Smooth muscle cell (in vitro differentiated cells): ENCODE results near the gene GSDME. TPM values are rescaled to one million over a fixed set of nuclear protein-coding genes. Genes with fewer than 3 reads are reported as not detected.

Experiments used
- DNase-seq: peaks from one replicate; lab custom pipeline; 2025; ENCODE audit not compliant: unreplicated experiment; lab: John Stamatoyannopoulos, UW
- H2AFZ ChIP-seq: fragments of 200-600 bp; sonication (generic); 2 replicates; pipeline ENCODE4 v1.6.0; 2016; ENCODE audit warnings: antibody characterized with exemption, low read depth, mild to moderate bottlenecking
- H3F3A ChIP-seq: fragments of 200-600 bp; sonication (generic); 2 replicates; pipeline ENCODE4 v1.6.0; 2017; ENCODE audit warnings: antibody characterized with exemption, low read depth
- H3K27ac ChIP-seq: fragments of 200-600 bp; sonication (generic); 2 replicates; pipeline ENCODE4 v1.5.1; 2016; ENCODE audit warnings: low read depth, mild to moderate bottlenecking
- H3K27me3 ChIP-seq: fragments of 200-600 bp; sonication (generic); 2 replicates; pipeline ENCODE4 v1.6.1; 2016; ENCODE audit warnings: low read depth, mild to moderate bottlenecking
- H3K36me3 ChIP-seq: fragments of 200-600 bp; sonication (generic); 2 replicates; pipeline ENCODE4 v1.5.1; 2016; ENCODE audit warnings: low read depth
- H3K4me1 ChIP-seq: fragments of 200-600 bp; sonication (generic); 2 replicates; pipeline ENCODE4 v1.5.1; 2016; ENCODE audit warnings: low read depth
- H3K4me2 ChIP-seq: fragments of 200-600 bp; sonication (generic); 2 replicates; pipeline ENCODE4 v1.6.0; 2016; ENCODE audit warnings: mild to moderate bottlenecking
- H3K4me3 ChIP-seq: fragments of 200-600 bp; sonication (generic); 2 replicates; pipeline ENCODE4 v1.5.1; 2016; ENCODE audit warnings: mild to moderate bottlenecking
- H3K79me2 ChIP-seq: fragments of 200-600 bp; sonication (generic); 2 replicates; pipeline ENCODE4 v1.6.0; 2016; ENCODE audit warnings: low read depth, mild to moderate bottlenecking
- H3K9ac ChIP-seq: fragments of 200-600 bp; sonication (generic); 2 replicates; pipeline ENCODE4 v1.6.0; 2016; ENCODE audit warnings: low read depth
- H3K9me3 ChIP-seq: fragments of 200-600 bp; sonication (generic); replicated peaks from 2 replicates; pipeline ENCODE4 v1.5.1; 2016; ENCODE audit warnings: low read depth
- H4K20me1 ChIP-seq: fragments of 200-600 bp; sonication (generic); 2 replicates; pipeline ENCODE4 v1.6.0; 2016; ENCODE audit warnings: low read depth
- CTCF ChIP-seq: fragments of 200-600 bp; sonication (generic); IDR thresholded peaks from 2 replicates; pipeline ENCODE4 v1.5.1; 2017; ENCODE audit warnings: borderline replicate concordance, mild to moderate bottlenecking, antibody characterized with exemption; ENCODE audit not compliant: insufficient read depth, poor library complexity, severe bottlenecking
- WGBS: methylation state at CpG from one replicate; pipeline ENCODE4 v1.1.7; 2016; ENCODE audit warnings: low lambda C conversion rate; 5-methylcytosine and 5-hydroxymethylcytosine counted together
- polyA plus RNA-seq: library from polyadenylated mRNA; unstranded; fragments of >200 nt; fragmentation: Nextera tagmentation; extraction: Ambion mirVana; gene quantifications from 2 replicates; pipeline ENCODE4 v1.2.1, GENCODE V29; 2016
- total RNA-seq: library from RNA; depleted of rRNA; stranded (reverse); fragments of >200 nt; gene quantifications from 2 replicates; pipeline ENCODE4 v1.2.3, GENCODE V29; 2014

GSDME gene
- total and polyA plus RNA-seq, 2 experiments from 2014 or later: 14.8 to 19.6 TPM

DNA sequence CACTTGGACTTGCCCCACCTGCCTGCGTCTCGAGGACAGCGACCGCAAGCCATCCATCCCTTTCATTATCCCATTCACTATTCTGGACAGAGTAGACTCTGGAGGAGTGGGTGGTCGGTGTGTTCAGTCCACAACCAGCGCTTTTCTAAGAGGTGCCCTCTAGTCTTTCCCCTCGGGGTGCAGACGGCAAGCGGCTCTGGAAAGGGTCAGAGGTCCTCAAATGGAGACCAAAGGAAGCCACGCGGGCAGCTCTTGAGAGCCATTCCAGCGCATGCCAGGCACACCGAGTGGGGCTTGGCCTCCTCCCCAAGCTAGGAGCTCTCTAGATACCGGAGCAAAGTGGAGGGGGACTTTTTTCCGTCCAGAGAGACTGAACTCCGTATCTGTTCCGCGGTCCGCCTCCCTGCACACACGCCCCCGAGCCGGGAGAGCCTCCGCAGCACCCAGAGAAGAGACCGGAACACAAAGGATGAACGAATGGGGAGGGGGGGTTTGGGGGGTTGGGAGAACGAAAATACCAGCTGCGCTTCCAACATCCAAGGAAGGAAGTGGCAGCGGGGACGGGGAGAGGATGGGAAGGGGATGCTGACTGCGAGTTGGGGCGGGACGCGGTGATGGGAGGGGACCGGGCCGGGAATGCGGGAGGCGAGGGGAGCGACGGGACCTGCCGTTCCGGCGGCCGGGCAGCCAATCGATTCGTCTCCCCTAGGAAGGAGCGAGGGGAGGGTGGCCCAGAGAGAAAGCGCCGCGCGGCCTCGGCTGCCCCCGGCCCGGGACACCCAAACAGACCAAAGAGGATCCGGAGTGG, 515 bp downstream of the GSDME start:
- H4K20me1 ChIP-seq: no peaks in the 10 kb centered on the region
- H3K4me2 ChIP-seq: peak overlapping the region; percentile 94
- WGBS: 8% methylated on average over 38 of the region's 54 CpGs
- DNase-seq: peak; percentile 52
- peaks cover 12% of the 10 kb centered on the region for H3K4me1 ChIP-seq
- peak overlapping the region; percentile 80 for H3K4me3 ChIP-seq
- H3K9ac ChIP-seq: no peak overlapping the region
- peak overlapping the region; percentile 92 for H2AFZ ChIP-seq
- TF ChIP-seq CTCF: no peak
- H3F3A ChIP-seq: no peaks in the 10 kb centered on the region
- H3K27me3 ChIP-seq: no peaks in the 10 kb centered on the region
- H3K9me3 ChIP-seq: no peaks in the 10 kb centered on the region
- no peaks in the 10 kb centered on the region for H3K36me3 ChIP-seq
- peak overlapping the region; percentile 61 for H3K27ac ChIP-seq
- H3K79me2 ChIP-seq: no peaks in the 10 kb centered on the region

- H3K4me3 ChIP-seq: peak overlapping the region; percentile 80
- H2AFZ ChIP-seq: no peak overlapping the region
- H3K9ac ChIP-seq: no peak overlapping the region
- no peak for DNase-seq
- 81% methylated on average over 12 of the region's 12 CpGs for WGBS
- no peaks in the 10 kb centered on the region for H3K79me2 ChIP-seq
- H3K27me3 ChIP-seq: no peaks in the 10 kb centered on the region
- H4K20me1 ChIP-seq: no peaks in the 10 kb centered on the region
- H3K36me3 ChIP-seq: no peaks in the 10 kb centered on the region
- H3F3A ChIP-seq: no peaks in the 10 kb centered on the region
- TF ChIP-seq CTCF: no peak
- peak overlapping the region; percentile 61 for H3K27ac ChIP-seq
- H3K4me1 ChIP-seq: peaks cover 12% of the 10 kb centered on the region
- H3K4me2 ChIP-seq: peak overlapping the region; percentile 94
- H3K9me3 ChIP-seq: no peaks in the 10 kb centered on the region
Measured at GRCh38 chr7:24755541-24756407, 1.5 kb downstream of the GSDME start.

DNA sequence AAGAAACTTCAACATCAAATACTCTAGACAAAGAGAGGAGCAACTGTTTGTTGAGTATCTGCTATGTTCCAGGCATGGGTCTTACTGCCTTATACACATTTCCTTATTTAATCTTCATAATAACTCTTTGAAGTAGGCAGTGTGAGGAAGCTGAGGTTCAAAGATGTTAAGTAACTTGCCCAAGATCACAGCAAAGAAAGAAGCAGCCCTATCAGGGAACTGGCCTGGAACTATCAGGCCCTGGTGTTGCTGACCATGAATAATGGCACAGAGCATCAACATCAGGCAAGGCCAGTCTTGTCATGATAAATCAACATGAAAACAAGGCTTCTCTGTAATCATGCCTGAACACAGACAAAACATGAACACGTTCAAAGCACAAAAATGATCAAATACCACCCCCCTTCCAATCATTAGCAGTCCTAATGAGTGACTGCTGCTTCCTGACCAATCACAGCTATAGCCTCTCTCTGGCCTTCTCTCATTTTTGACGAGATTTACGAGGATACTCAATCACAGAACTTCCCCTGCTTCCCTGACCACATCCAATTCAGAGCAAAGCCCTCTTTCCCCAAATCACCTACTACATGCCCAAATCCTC, 2.3 kb downstream of the GSDME start:
- Histone ChIP-seq H3K9ac (no peak overlapping the region), H2AFZ (no peak overlapping the region), H3K9me3 (no peaks in the 10 kb centered on the region), H3K4me1 (peaks cover 12% of the 10 kb centered on the region), H4K20me1 (no peaks in the 10 kb centered on the region), H3K79me2 (no peaks in the 10 kb centered on the region), H3F3A (no peaks in the 10 kb centered on the region), H3K4me3 (no peak overlapping the region), H3K36me3 (no peaks in the 10 kb centered on the region), H3K27me3 (no peaks in the 10 kb centered on the region), H3K4me2 (no peak overlapping the region), H3K27ac (peak overlapping the region; percentile 61)
- DNase-seq: no peak
- no peak for TF ChIP-seq CTCF
- WGBS: 86% methylated on average over 3 of the region's 3 CpGs
